B cell (primary cell): ENCODE results near the gene NR6A1. TPM values are rescaled to one million over a fixed set of nuclear protein-coding genes. Genes with fewer than 3 reads are reported as not detected.

Experiments
- ATAC-seq: fragments of 200-7000 bp; cut with Tn5 transposase; one replicate; pipeline ENCODE4 v1.10.0; 2021; ENCODE audit warnings: low read depth, mild to moderate bottlenecking, moderate number of reproducible peaks, moderate library complexity
- CTCF ChIA-PET: fragments of 350-600 bp; sonication (Branson Sonifier 250); formaldehyde crosslinking; loops from one replicate; lab custom pipeline; 2021; ENCODE audit warnings: antibody characterized with exemption, inconsistent platforms; lab: Charles Lee
- POLR2A ChIA-PET: fragments of 350-600 bp; sonication (Branson Sonifier 250); formaldehyde crosslinking; loops from one replicate; lab custom pipeline; 2021; ENCODE audit warnings: antibody characterized with exemption; lab: Charles Lee
- DNase-seq: peaks from one replicate; pipeline ENCODE4 v3.0.0; 2013
- H2AFZ ChIP-seq: 2 replicates; pipeline ENCODE4 v1.6.1; 2012; ENCODE audit warnings: mild to moderate bottlenecking, low read depth, low read length; ENCODE audit not compliant: insufficient read depth, poor library complexity, severe bottlenecking
- H3K27ac ChIP-seq, 2 donors: 1 replicate in 1 of 2; 2 replicates in 1 of 2; pipeline ENCODE4 v1.5.1; 2012 to 2013; ENCODE audit warnings: low read length in 2 of 2, mild to moderate bottlenecking in 2 of 2, moderate library complexity in 1 of 2
- H3K27me3 ChIP-seq, 4 experiments: fragments of 200-600 bp in 1 of 4; sonication (generic) in 1 of 4; replicated peaks in 1 of 4; 1 replicate in 2 of 4; 2 replicates in 2 of 4; pipeline versions ENCODE4 v1.6.1 to v1.7.0; 2013 to 2016; ENCODE audit warnings: low read length in 3 of 4, mild to moderate bottlenecking in 2 of 4, mixed read lengths in 1 of 4, moderate library complexity in 1 of 4; ENCODE audit not compliant: insufficient read depth in 4 of 4, control insufficient read depth in 3 of 4; ENCODE audit errors: control extremely low read depth in 1 of 4
- H3K36me3 ChIP-seq, 2 experiments: replicated peaks in 1 of 2; 1 replicate in 1 of 2; 2 replicates in 1 of 2; pipeline versions ENCODE4 v1.6.1 to v1.7.1; 2013; ENCODE audit warnings: low read length in 1 of 2; ENCODE audit not compliant: insufficient read depth in 2 of 2, control insufficient read depth in 1 of 2; ENCODE audit errors: control extremely low read depth in 1 of 2, extremely low read depth in 1 of 2
- H3K4me1 ChIP-seq, 2 donors: fragments of 200-600 bp in 1 of 2; sonication (generic) in 1 of 2; 1 replicate in 1 of 2; 2 replicates in 1 of 2; pipeline versions ENCODE4 v1.5.1 to v1.6.1; 2013 to 2017; ENCODE audit warnings: low read length in 2 of 2; ENCODE audit not compliant: control insufficient read depth in 2 of 2, insufficient read depth in 2 of 2
- H3K4me2 ChIP-seq: replicated peaks from 2 replicates; pipeline ENCODE3; 2012; ENCODE audit warnings: mild to moderate bottlenecking, low read depth, low read length; ENCODE audit not compliant: poor library complexity, severe bottlenecking
- H3K4me3 ChIP-seq, 5 experiments: fragments of 200-600 bp in 1 of 5; sonication (generic) in 1 of 5; 1 replicate in 3 of 5; 2 replicates in 2 of 5; pipeline versions ENCODE4 v1.5.1 to v1.7.0; 2011 to 2016; ENCODE audit warnings: low read length in 4 of 5, mild to moderate bottlenecking in 4 of 5, low read depth in 2 of 5, control low read depth in 1 of 5, moderate library complexity in 1 of 5; ENCODE audit not compliant: insufficient read depth in 1 of 5; ENCODE audit errors: control extremely low read depth in 1 of 5, extremely low read depth in 1 of 5
- H3K79me2 ChIP-seq: fragments of 200-600 bp; sonication (generic); one replicate; pipeline ENCODE4 v1.6.0; 2016; ENCODE audit warnings: low read length; ENCODE audit not compliant: control insufficient read depth, insufficient read depth
- H3K9ac ChIP-seq: fragments of 200-600 bp; sonication (generic); 2 replicates; pipeline ENCODE4 v1.6.1; 2017; ENCODE audit warnings: mild to moderate bottlenecking, low read length, moderate library complexity
- H3K9me3 ChIP-seq, 3 donors: one replicate each; pipeline versions ENCODE4 v1.6.1 to v1.7.1; 2013; ENCODE audit warnings: low read length in 2 of 3; ENCODE audit not compliant: control insufficient read depth in 2 of 3, insufficient read depth in 1 of 3; ENCODE audit errors: control extremely low read depth in 1 of 3
- H4K20me1 ChIP-seq: 2 replicates; pipeline ENCODE4 v1.6.0; 2012; ENCODE audit warnings: mild to moderate bottlenecking, low read length; ENCODE audit not compliant: insufficient read depth, control insufficient read depth, poor library complexity, severe bottlenecking
- H3K27ac Mint-ChIP-seq: one replicate; pipeline ENCODE4 v1.8.0; 2021; ENCODE audit warnings: mixed read lengths
- H3K27me3 Mint-ChIP-seq: one replicate; pipeline ENCODE4 v1.8.0; 2021; ENCODE audit warnings: mixed read lengths
- H3K4me1 Mint-ChIP-seq: one replicate; pipeline ENCODE4 v1.8.0; 2021; ENCODE audit warnings: mixed read lengths
- H3K4me3 Mint-ChIP-seq: one replicate; pipeline ENCODE4 v1.8.0; 2021; ENCODE audit warnings: mixed read lengths
- H3K9me3 Mint-ChIP-seq: one replicate; pipeline ENCODE4 v1.8.0; 2022; ENCODE audit warnings: mixed read lengths; ENCODE audit not compliant: insufficient read depth
- EZH2 ChIP-seq: IDR thresholded peaks from 2 replicates; pipeline ENCODE4 v1.6.1; 2012; ENCODE audit warnings: borderline replicate concordance, low read depth, mild to moderate bottlenecking, moderate library complexity, low read length; ENCODE audit not compliant: insufficient read depth, poor library complexity, severe bottlenecking
- WGBS: methylation state at CpG from one replicate; pipeline ENCODE4 v1.1.5; 2013; ENCODE audit warnings: missing lambda C conversion rate; ENCODE audit not compliant: insufficient coverage; 5-methylcytosine and 5-hydroxymethylcytosine counted together
- intact Hi-C: fragments of 100-400 bp; cut with micrococcal nuclease; formaldehyde crosslinking; loops from one replicate; pipeline ENCODE4 v1.10.0; 2022
- polyA plus RNA-seq: library from polyadenylated mRNA; depleted of rRNA; stranded (reverse); fragments of >200 nt; gene quantifications from 2 replicates; pipeline ENCODE4 v1.2.3, GENCODE V29; 2012
- total RNA-seq, 2 donors: library from RNA; stranded (reverse); fragments of 120-200 nt in 1 of 2; gene quantifications; 1 replicate in 1 of 2; 2 replicates in 1 of 2; pipeline versions ENCODE4 v1.2.3 to v1.2.4, GENCODE V29; 2013 to 2022
- TF ChIP-seq, protein P1 (sequence below): fragments of 200-600 bp; IDR thresholded peaks from one replicate; pipeline ENCODE4 v1.8.0; 2022; ENCODE audit warnings: antibody characterized with exemption, mild to moderate bottlenecking

Gene NR6A1
- total and polyA plus RNA-seq, 2 donors (not counting 1 experiment from before 2014, with no cell fraction given), result 0.09 to 0.67 TPM

GRCh38 chr9:124576751-124577150 lies 194.4 kb downstream of the NR6A1 start:
- no peak overlapping the region for H3K4me2 ChIP-seq
- ChIA-PET POLR2A (no interaction called here), CTCF (interaction anchor here (2.1 kb wide), 1 partner anchor 15 kb away, joined by 4 read pairs; no protein-coding TSS in a partner anchor)
- H3K9ac ChIP-seq, result no peak overlapping the region
- peaks cover 0 to 4% (median 0%) of the 10 kb centered on the region in 3 donors for H3K9me3 ChIP-seq
- H3K36me3 ChIP-seq, result no peaks in the 10 kb centered on the region
- Mint-ChIP-seq H3K27me3 (no peaks in the 10 kb centered on the region), H3K4me1 (peaks cover 10% of the 10 kb centered on the region), H3K4me3 (no peak overlapping the region), H3K9me3 (no peaks in the 10 kb centered on the region), H3K27ac (no peak overlapping the region)
- no peak overlapping the region for H3K27ac ChIP-seq
- no peak for DNase-seq
- H2AFZ ChIP-seq, result no peak overlapping the region
- no peaks in the 10 kb centered on the region for H3K79me2 ChIP-seq
- H3K27me3 ChIP-seq, result no peaks in the 10 kb centered on the region
- WGBS, result no CpG with 5 or more reads among the region's 6 CpGs
- intact Hi-C loops, result no loop called here
- TF ChIP-seq, protein P1, sequence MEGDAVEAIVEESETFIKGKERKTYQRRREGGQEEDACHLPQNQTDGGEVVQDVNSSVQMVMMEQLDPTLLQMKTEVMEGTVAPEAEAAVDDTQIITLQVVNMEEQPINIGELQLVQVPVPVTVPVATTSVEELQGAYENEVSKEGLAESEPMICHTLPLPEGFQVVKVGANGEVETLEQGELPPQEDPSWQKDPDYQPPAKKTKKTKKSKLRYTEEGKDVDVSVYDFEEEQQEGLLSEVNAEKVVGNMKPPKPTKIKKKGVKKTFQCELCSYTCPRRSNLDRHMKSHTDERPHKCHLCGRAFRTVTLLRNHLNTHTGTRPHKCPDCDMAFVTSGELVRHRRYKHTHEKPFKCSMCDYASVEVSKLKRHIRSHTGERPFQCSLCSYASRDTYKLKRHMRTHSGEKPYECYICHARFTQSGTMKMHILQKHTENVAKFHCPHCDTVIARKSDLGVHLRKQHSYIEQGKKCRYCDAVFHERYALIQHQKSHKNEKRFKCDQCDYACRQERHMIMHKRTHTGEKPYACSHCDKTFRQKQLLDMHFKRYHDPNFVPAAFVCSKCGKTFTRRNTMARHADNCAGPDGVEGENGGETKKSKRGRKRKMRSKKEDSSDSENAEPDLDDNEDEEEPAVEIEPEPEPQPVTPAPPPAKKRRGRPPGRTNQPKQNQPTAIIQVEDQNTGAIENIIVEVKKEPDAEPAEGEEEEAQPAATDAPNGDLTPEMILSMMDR, result no peak
- TF ChIP-seq EZH2, result no peak
- H3K4me1 ChIP-seq, result no peaks in the 10 kb centered on the region
- no peak for ATAC-seq
- no peak overlapping the region for H3K4me3 ChIP-seq
- no peaks in the 10 kb centered on the region for H4K20me1 ChIP-seq

DNA sequence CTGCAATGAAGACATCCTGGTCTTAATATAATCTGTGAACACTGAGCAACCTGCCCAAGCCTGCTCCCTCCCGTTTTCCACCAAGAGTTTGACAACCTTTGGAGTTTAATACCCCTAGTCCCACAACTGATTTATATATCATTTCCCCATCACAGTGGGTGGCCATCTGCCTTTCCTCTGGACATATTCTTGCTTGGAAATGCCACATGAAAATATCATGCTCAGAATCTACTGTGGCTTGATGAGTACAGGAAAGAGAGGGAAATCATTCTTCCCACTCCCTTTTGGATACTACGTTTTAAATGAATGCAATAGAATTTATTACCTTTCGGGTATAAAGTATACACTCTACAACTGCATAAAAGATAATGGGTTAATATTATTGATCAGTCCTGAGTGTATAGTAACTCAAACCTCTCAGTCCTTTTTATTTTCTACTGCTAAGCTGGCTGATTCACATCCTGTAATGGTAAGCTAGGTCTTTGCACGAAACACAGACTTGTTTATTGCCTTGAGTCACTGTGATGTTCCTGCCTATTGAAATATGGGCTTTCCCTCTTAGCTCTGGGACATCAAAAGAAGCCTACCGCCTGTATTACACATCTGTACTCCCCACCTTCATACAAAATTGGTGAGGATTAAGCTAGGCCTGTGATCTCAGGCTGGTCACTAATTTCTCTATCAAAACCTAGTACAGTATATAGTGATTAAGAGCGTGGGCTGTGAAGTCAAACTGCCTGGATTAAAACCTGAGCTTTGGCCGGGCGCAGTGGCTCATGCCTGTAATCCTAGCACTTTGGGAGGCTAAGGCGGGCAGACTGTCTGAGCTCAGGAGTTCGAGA lies 196.4 kb downstream of the NR6A1 start:
- no peaks in the 10 kb centered on the region for H3K36me3 ChIP-seq
- ChIA-PET CTCF (interaction anchor here (1.2 to 2.1 kb wide), 2 partner anchors 10 to 13 kb away, joined by 3 to 4 read pairs; no protein-coding TSS in a partner anchor), POLR2A (no interaction called here)
- H3K9me3 ChIP-seq, result peaks cover 0 to 3% (median 0%) of the 10 kb centered on the region in 3 donors
- no peaks in the 10 kb centered on the region for H4K20me1 ChIP-seq
- Mint-ChIP-seq H3K4me1 (peaks cover 10% of the 10 kb centered on the region), H3K9me3 (no peaks in the 10 kb centered on the region), H3K27me3 (no peaks in the 10 kb centered on the region), H3K4me3 (no peak overlapping the region), H3K27ac (no peak overlapping the region)
- 93% methylated on average over 7 of the region's 10 CpGs for WGBS
- no peak overlapping the region for H3K4me3 ChIP-seq
- no peaks in the 10 kb centered on the region for H3K27me3 ChIP-seq
- DNase-seq, result no peak
- H3K4me2 ChIP-seq, result no peak overlapping the region
- TF ChIP-seq, protein P1, result no peak
- no peak for TF ChIP-seq EZH2
- intact Hi-C loops, result no loop called here
- H3K79me2 ChIP-seq, result no peaks in the 10 kb centered on the region
- H3K9ac ChIP-seq, result no peak overlapping the region
- ATAC-seq, result no peak
- H3K4me1 ChIP-seq, result no peaks in the 10 kb centered on the region
- H2AFZ ChIP-seq, result no peak overlapping the region
- H3K27ac ChIP-seq, result no peak overlapping the region
